ENCODE results near the gene SMCR8.
"Not testable (repeated sequence)": the region's sequence is repeated elsewhere in the genome, so short reads cannot be mapped to it uniquely, and the experiment has no call there.

SMCR8 gene

GRCh38 chr17:18363101-18364049 is 48.3 kb downstream of the SMCR8 start, which contains the start of gene SHMT1:
TSS of gene SHMT1 (minus strand) at chr17:18363550. CDS start at chr17:18355981, 7,569 bp downstream.
- Mint-ChIP-seq H3K9me3 (ENCODE audit: low read depth) (no peaks in the 10 kb centered on the region), H3K27me3 (no peaks in the 10 kb centered on the region), H3K27ac (peak within 1 kb of the TSS; percentile 81), H3K36me3 (no peaks in the 10 kb centered on the region), H3K4me1 (ENCODE audit: low read depth) (peaks cover 13% of the 10 kb centered on the region), H3K4me3 (peak within 1 kb of the TSS; percentile 91)

GRCh38 chr17:18364166-18364565 is 49.1 kb downstream of the SMCR8 start:
- H3K36me3 Mint-ChIP-seq: no peaks in the 10 kb centered on the region
- H3K4me1 Mint-ChIP-seq (ENCODE audit: low read depth): peaks cover 13% of the 10 kb centered on the region
- H3K9me3 Mint-ChIP-seq (ENCODE audit: low read depth): no peaks in the 10 kb centered on the region
- no peaks in the 10 kb centered on the region for H3K27me3 Mint-ChIP-seq
- no peak overlapping the region for H3K27ac Mint-ChIP-seq
- no peak overlapping the region for H3K4me3 Mint-ChIP-seq

GRCh38 chr17:18368946-18369345 is 53.9 kb downstream of the SMCR8 start:
- no peaks in the 10 kb centered on the region for H3K36me3 Mint-ChIP-seq
- no peaks in the 10 kb centered on the region for H3K9me3 Mint-ChIP-seq (ENCODE audit: low read depth)
- H3K4me1 Mint-ChIP-seq (ENCODE audit: low read depth): no peaks in the 10 kb centered on the region
- H3K27ac Mint-ChIP-seq: no peak overlapping the region
- H3K4me3 Mint-ChIP-seq: no peak overlapping the region
- H3K27me3 Mint-ChIP-seq: peaks cover 3% of the 10 kb centered on the region

- Mint-ChIP-seq H3K36me3 (no peaks in the 10 kb centered on the region), H3K4me3 (no peak overlapping the region), H3K27me3 (peaks cover 3% of the 10 kb centered on the region), H3K4me1 (ENCODE audit: low read depth) (no peaks in the 10 kb centered on the region), H3K9me3 (ENCODE audit: low read depth) (no peaks in the 10 kb centered on the region), H3K27ac (no peak overlapping the region)
These were observed 55.7 kb downstream of the SMCR8 start for GRCh38 chr17:18370761-18371160.

- Mint-ChIP-seq H3K4me1 (ENCODE audit: low read depth) (no peaks in the 10 kb centered on the region), H3K9me3 (ENCODE audit: low read depth) (no peaks in the 10 kb centered on the region), H3K27me3 (peaks cover 3% of the 10 kb centered on the region), H3K27ac (no peak overlapping the region), H3K4me3 (no peak overlapping the region), H3K36me3 (no peaks in the 10 kb centered on the region)
These were observed 56.4 kb downstream of the SMCR8 start for GRCh38 chr17:18371455-18371854.

- not testable (repeated sequence) for H3K4me1 Mint-ChIP-seq (ENCODE audit: low read depth); H3K27ac Mint-ChIP-seq; H3K27me3 Mint-ChIP-seq; H3K4me3 Mint-ChIP-seq; H3K36me3 Mint-ChIP-seq; H3K9me3 Mint-ChIP-seq (ENCODE audit: low read depth)
These were observed 58.1 kb downstream of the SMCR8 start for GRCh38 chr17:18373181-18373580.

GRCh38 chr17:18374216-18374615 is 59.1 kb downstream of the SMCR8 start:
- Mint-ChIP-seq H3K36me3 (no peaks in the 10 kb centered on the region), H3K9me3 (ENCODE audit: low read depth) (no peaks in the 10 kb centered on the region), H3K4me3 (no peak overlapping the region), H3K4me1 (ENCODE audit: low read depth) (no peaks in the 10 kb centered on the region), H3K27me3 (peaks cover 3% of the 10 kb centered on the region), H3K27ac (no peak overlapping the region)

Data from activated naive CD8-positive, alpha-beta T cell (primary cell).